ENCODE data around the gene PCGF1.

The PCGF1 gene

GRCh38 chr2:74481431-74481830 lies 26.1 kb downstream of the PCGF1 start:
- no peak for TF ChIP-seq PPARA (CRISPR knock-in tag; IDR thresholded peaks at IDR 0.05; ENCODE audit: borderline replicate concordance)
- no peak for TF ChIP-seq CSDC2 (CRISPR knock-in tag; IDR thresholded peaks at IDR 0.05)
- no peak for TF ChIP-seq ZC3H10 (CRISPR knock-in tag; IDR thresholded peaks at IDR 0.05)
- no peak for TF ChIP-seq BACH2 (CRISPR knock-in tag; IDR thresholded peaks at IDR 0.05; ENCODE audit: borderline replicate concordance)
- TF ChIP-seq GLIS3 (CRISPR knock-in tag; IDR thresholded peaks at IDR 0.05) = no peak
- TF ChIP-seq TOX (CRISPR knock-in tag; IDR thresholded peaks at IDR 0.05; ENCODE audit: borderline replicate concordance) = no peak
- TF ChIP-seq ARNTL (CRISPR knock-in tag; IDR thresholded peaks at IDR 0.05; ENCODE audit: borderline replicate concordance, low read depth) = no peak
- no peak for TF ChIP-seq CSRNP3 (CRISPR knock-in tag; IDR thresholded peaks at IDR 0.05)
- TF ChIP-seq ZNF565 (CRISPR knock-in tag; conservative IDR thresholded peaks at IDR 0.05; ENCODE audit: low read depth) = no peak
- no peak for ATAC-seq

- TF ChIP-seq CSRNP3 (CRISPR knock-in tag; IDR thresholded peaks at IDR 0.05) = no peak
- no peak for TF ChIP-seq PATZ1 (CRISPR knock-in tag; IDR thresholded peaks at IDR 0.05; ENCODE audit: borderline replicate concordance)
- TF ChIP-seq ARNTL (CRISPR knock-in tag; IDR thresholded peaks at IDR 0.05; ENCODE audit: borderline replicate concordance, low read depth) = no peak
- no peak for TF ChIP-seq SNAI2 (CRISPR knock-in tag; IDR thresholded peaks at IDR 0.05)
- no peak for TF ChIP-seq TOX (CRISPR knock-in tag; IDR thresholded peaks at IDR 0.05; ENCODE audit: borderline replicate concordance)
- no peak for TF ChIP-seq ESRRG (CRISPR knock-in tag; IDR thresholded peaks at IDR 0.05)
- no peak for TF ChIP-seq OSR1 (CRISPR knock-in tag; IDR thresholded peaks at IDR 0.05)
- no peak for ATAC-seq
These were observed 32.6 kb downstream of the PCGF1 start for GRCh38 chr2:74474899-74475298.

GRCh38 chr2:74474481-74474880 lies 33.0 kb downstream of the PCGF1 start:
- ATAC-seq = no peak
- TF ChIP-seq RARB (CRISPR knock-in tag; IDR thresholded peaks at IDR 0.05) (no peak), ZFP30 (CRISPR knock-in tag; IDR thresholded peaks at IDR 0.05) (no peak), CSDC2 (CRISPR knock-in tag; IDR thresholded peaks at IDR 0.05) (no peak), CSRNP3 (CRISPR knock-in tag; IDR thresholded peaks at IDR 0.05) (no peak), ZNF70 (CRISPR knock-in tag; IDR thresholded peaks at IDR 0.05) (no peak)

- TF ChIP-seq ZFP30 (CRISPR knock-in tag; IDR thresholded peaks at IDR 0.05) (no peak), ISL1 (CRISPR knock-in tag; IDR thresholded peaks at IDR 0.05) (no peak), TSHZ2 (CRISPR knock-in tag; IDR thresholded peaks at IDR 0.05) (no peak), SNAI2 (CRISPR knock-in tag; IDR thresholded peaks at IDR 0.05) (no peak), ZC3H10 (CRISPR knock-in tag; IDR thresholded peaks at IDR 0.05) (no peak), TOX (CRISPR knock-in tag; IDR thresholded peaks at IDR 0.05; ENCODE audit: borderline replicate concordance) (no peak), PATZ1 (CRISPR knock-in tag; IDR thresholded peaks at IDR 0.05; ENCODE audit: borderline replicate concordance) (no peak), OSR1 (CRISPR knock-in tag; IDR thresholded peaks at IDR 0.05) (no peak), POU6F1 (CRISPR knock-in tag; IDR thresholded peaks at IDR 0.05; ENCODE audit: borderline replicate concordance, low read depth) (no peak), RARB (CRISPR knock-in tag; IDR thresholded peaks at IDR 0.05) (no peak), CSRNP3 (CRISPR knock-in tag; IDR thresholded peaks at IDR 0.05) (no peak), BACH2 (CRISPR knock-in tag; IDR thresholded peaks at IDR 0.05; ENCODE audit: borderline replicate concordance) (no peak)
These were observed 34.6 kb downstream of the PCGF1 start for GRCh38 chr2:74472945-74473258.

More at GRCh38 chr2:74472945-74473258, 34.6 kb downstream of the PCGF1 start:
- peak; percentile 4 for ATAC-seq

All from SK-N-SH treated with all-trans-retinoic acid at 6 μM for 48 hours (cell line).